ENCODE data around the gene CDH13. TPM values are rescaled to one million over a fixed set of nuclear protein-coding genes. Genes with fewer than 3 reads are reported as not detected.

CDH13 gene
- total and polyA plus RNA-seq, 3 experiments from 2014 or later: not detected

DNA sequence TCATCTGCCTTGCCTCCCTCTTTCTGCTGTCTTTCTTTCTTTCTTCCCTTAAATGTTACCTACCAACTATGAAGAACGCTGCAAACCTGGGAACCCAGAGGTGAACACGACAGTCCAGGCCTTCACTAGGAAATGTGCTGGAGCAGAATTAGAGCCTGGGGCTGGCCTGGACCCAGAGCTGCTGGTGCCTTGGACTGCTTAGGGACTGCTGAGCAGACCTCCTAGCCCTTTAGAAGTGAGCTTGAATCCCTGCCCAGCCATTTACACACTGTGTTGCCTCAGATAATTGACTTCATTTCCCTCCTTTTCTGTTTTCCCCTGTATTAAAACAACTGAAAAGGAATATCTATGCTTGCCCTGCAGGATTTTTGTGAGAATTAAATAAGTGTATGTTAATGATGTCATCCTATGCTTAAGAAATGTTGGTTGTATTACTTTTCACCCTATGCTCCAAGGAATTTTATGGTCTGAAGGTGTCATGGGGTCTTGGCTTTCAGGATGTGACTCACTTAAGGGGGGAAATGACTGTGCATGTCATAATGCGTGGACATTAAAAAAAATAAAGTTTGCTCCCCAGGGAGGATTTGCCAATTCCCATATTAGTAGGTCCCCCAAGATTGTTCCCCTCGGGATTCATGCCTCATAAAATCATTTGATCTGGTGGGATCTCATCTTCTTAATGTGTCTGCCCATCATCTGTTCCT lies 11.5 kb downstream of the CDH13 start:
- H3K27me3 Mint-ChIP-seq: peaks cover 2 to 8% of the 10 kb centered on the region in 2 donors

DNA sequence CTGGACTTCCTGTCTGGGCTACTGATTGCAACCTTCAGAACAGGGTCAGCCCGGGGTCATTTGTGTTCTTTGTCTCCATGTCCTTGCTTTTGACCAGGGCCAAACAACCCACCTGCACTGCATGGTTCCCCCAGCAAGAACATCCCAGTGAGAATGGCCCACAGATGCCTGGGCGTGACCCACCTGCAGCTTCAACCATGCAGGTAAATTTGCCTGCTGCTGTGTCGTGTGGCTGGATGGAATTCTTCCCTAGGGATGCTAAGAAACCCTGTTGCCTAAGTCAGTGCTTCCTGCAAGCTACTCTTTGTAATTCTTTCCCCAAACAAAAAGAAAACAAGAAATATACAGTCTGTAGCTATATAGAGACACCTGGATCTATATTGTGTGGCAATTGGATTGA lies 12.5 kb downstream of the CDH13 start:
- ChIA-PET POLR2A (no interaction called here), CTCF (interaction anchor here (0.9 to 1.5 kb wide), 2 partner anchors 34 to 375 kb away, joined by 3 to 4 read pairs; no protein-coding TSS in a partner anchor)
- Mint-ChIP-seq H3K36me3 (no peaks in the 10 kb centered on the region), H3K4me1 (peaks cover 7 to 10% (median 9%) of the 10 kb centered on the region in 3 donors), H3K4me3 (no peak overlapping the region), H3K27me3 (peaks cover 2 to 8% of the 10 kb centered on the region in 2 donors), H3K9me3 (no peaks in the 10 kb centered on the region), H3K27ac (no peak overlapping the region)
- no peak overlapping the region for H3K27ac ChIP-seq (ENCODE audit: low read depth, low read length)
- no peak for DNase-seq
- no peaks in the 10 kb centered on the region for H3K27me3 ChIP-seq (ENCODE audit: insufficient read depth, low read length, poor library complexity, severe bottlenecking)
- no peak overlapping the region for H3K4me3 ChIP-seq (ENCODE audit: low read length)
- H3K36me3 ChIP-seq (ENCODE audit: insufficient read depth, low read length): no peaks in the 10 kb centered on the region
- H3K4me1 ChIP-seq (ENCODE audit: insufficient read depth, low read length): no peaks in the 10 kb centered on the region
- no peaks in the 10 kb centered on the region for H3K9me3 ChIP-seq (ENCODE audit: low read length)

More for the DNA sequence above, 11.5 kb downstream of the CDH13 start:
- Histone ChIP-seq H3K36me3 (ENCODE audit: insufficient read depth, low read length) (no peaks in the 10 kb centered on the region), H3K27me3 (ENCODE audit: insufficient read depth, low read length, poor library complexity, severe bottlenecking) (no peaks in the 10 kb centered on the region), H3K4me1 (ENCODE audit: insufficient read depth, low read length) (no peaks in the 10 kb centered on the region), H3K27ac (ENCODE audit: low read depth, low read length) (no peak overlapping the region), H3K9me3 (ENCODE audit: low read length) (no peaks in the 10 kb centered on the region), H3K4me3 (ENCODE audit: low read length) (no peak overlapping the region)
- ChIA-PET POLR2A (no interaction called here), CTCF (no interaction called here)
- Mint-ChIP-seq H3K36me3 (no peaks in the 10 kb centered on the region), H3K4me1 (peaks cover 7 to 10% (median 9%) of the 10 kb centered on the region in 3 donors), H3K4me3 (no peak overlapping the region), H3K9me3 (no peaks in the 10 kb centered on the region), H3K27ac (no peak overlapping the region)
- DNase-seq: no peak

DNA sequence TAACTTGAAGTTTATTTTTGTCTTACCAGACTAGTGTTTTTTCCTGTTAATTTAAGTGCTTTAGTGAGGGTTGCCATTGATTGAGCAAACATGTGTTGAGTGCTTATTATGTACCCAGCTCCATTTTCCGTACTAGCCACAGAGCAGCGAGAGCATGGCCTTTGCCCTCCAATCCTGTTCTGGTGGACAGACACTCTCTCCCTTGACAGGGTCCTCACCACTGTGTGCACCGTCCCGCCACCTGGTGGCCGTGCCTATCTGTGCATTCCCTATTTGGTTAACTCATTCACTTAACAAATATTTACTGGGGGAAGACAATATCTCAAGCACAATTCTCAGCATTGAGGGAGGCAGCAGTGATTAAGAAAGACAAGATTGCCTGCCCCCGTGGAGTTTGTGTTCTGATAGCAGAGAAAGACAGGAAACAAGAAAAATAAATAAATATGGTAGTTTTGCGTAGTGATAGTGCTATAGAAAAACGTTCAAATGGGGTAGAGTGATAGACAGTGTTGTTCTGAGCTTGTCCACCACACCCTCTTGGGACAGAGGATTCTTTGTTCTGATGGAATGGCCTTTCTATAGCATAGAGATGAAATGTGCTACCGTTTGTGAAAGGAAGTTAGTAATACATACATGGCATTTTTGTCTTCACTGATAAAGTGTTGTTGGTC lies 13.0 kb downstream of the CDH13 start:
- H3K36me3 ChIP-seq (ENCODE audit: insufficient read depth, low read length): no peaks in the 10 kb centered on the region
- Mint-ChIP-seq H3K4me3 (no peak overlapping the region), H3K36me3 (no peaks in the 10 kb centered on the region), H3K4me1 (peaks cover 7 to 10% (median 9%) of the 10 kb centered on the region in 3 donors), H3K9me3 (no peaks in the 10 kb centered on the region), H3K27me3 (peaks cover 2 to 8% of the 10 kb centered on the region in 2 donors), H3K27ac (peak overlapping the region in 1 of 8 donors; percentile 25)
- ChIA-PET CTCF (interaction anchor here (0.7 to 1.6 kb wide), 8 partner anchors 20 to 376 kb away, joined by 3 to 4 read pairs (median 3); no protein-coding TSS in a partner anchor), POLR2A (no interaction called here)
- no peak overlapping the region for H3K27ac ChIP-seq (ENCODE audit: low read depth, low read length)
- peak in 3 of 5 donors; percentile 25 to 51 (median 37) for DNase-seq
- no peaks in the 10 kb centered on the region for H3K9me3 ChIP-seq (ENCODE audit: low read length)
- H3K27me3 ChIP-seq (ENCODE audit: insufficient read depth, low read length, poor library complexity, severe bottlenecking): no peaks in the 10 kb centered on the region
- no peak overlapping the region for H3K4me3 ChIP-seq (ENCODE audit: low read length)
- no peaks in the 10 kb centered on the region for H3K4me1 ChIP-seq (ENCODE audit: insufficient read depth, low read length)

DNA sequence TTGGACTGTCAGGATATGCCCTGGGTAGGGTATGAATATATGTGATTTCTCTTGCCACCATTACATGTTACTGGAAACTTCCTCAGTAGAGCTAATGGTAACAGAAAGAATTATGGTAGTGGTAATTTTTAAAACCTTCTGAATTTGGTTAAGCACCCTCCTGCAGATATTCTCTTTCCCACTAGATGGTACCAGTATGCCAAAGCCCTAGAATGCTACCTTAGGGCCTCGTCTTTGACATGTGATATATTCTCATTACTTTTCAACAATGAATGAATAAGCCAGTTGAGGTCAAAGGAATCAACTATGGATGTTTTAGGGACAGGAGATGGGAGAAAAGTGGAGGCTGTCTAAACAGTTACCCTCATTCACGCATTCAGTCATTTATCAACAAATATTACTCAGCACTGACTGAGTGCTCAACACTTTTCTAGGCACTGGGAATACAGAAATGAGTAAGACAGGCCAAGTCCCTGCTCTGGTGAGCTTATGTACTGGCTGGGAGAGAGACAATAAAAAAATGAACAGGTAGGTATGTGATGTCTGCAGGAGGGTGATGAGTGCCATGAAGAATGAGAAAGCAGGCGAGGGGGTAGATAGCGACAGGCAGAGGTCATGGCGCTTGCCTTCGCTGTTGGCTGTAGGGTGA lies 14.7 kb downstream of the CDH13 start:
- Histone ChIP-seq H3K27me3 (ENCODE audit: insufficient read depth, low read length, poor library complexity, severe bottlenecking) (no peaks in the 10 kb centered on the region), H3K9me3 (ENCODE audit: low read length) (no peaks in the 10 kb centered on the region), H3K36me3 (ENCODE audit: insufficient read depth, low read length) (no peaks in the 10 kb centered on the region), H3K27ac (ENCODE audit: low read depth, low read length) (no peak overlapping the region), H3K4me1 (ENCODE audit: insufficient read depth, low read length) (no peaks in the 10 kb centered on the region), H3K4me3 (ENCODE audit: low read length) (no peak overlapping the region)
- ChIA-PET POLR2A (interaction anchor here (0.6 kb wide), 2 partner anchors 94 to 324 kb away, joined by 3 to 6 read pairs; no protein-coding TSS in a partner anchor), CTCF (interaction anchor here (0.7 to 1.7 kb wide), 10 partner anchors 8 to 573 kb away, joined by 3 to 7 read pairs (median 4); no protein-coding TSS in a partner anchor)
- H3K9me3 Mint-ChIP-seq: no peaks in the 10 kb centered on the region
- peaks cover 7 to 10% (median 9%) of the 10 kb centered on the region in 3 donors for H3K4me1 Mint-ChIP-seq
- peak overlapping the region in 1 of 7 donors; percentile 14 for H3K4me3 Mint-ChIP-seq
- H3K27me3 Mint-ChIP-seq: peaks cover 3 to 8% of the 10 kb centered on the region in 2 donors
- DNase-seq: no peak
- H3K27ac Mint-ChIP-seq: no peak overlapping the region
- H3K36me3 Mint-ChIP-seq: no peaks in the 10 kb centered on the region

DNA sequence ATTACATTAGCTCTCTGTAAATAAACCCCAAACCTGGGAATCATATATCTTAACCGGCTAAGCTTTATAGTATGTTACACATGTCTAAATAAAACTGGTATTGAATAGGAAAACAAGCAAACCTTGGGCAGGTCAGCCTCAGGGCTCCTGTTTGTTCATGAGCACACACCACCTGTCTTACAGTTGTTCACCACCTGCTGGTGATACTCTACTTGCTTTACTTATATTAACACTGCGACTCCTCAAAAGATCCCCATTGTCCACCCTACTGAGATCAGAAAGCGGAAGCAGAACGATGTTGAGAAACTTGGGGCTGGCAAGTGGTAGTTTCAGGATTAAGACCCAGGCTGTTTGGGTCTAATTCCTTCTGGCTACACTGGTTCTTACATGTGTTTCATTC lies 16.4 kb downstream of the CDH13 start:
- no peak overlapping the region for H3K4me3 ChIP-seq (ENCODE audit: low read length)
- H3K9me3 Mint-ChIP-seq: no peaks in the 10 kb centered on the region
- no peaks in the 10 kb centered on the region for H3K36me3 ChIP-seq (ENCODE audit: insufficient read depth, low read length)
- CTCF ChIA-PET: interaction anchor here (1.0 to 2.3 kb wide), 2 partner anchors 9 to 83 kb away, joined by 3 to 5 read pairs; no protein-coding TSS in a partner anchor
- H3K4me3 Mint-ChIP-seq: no peak overlapping the region
- no peak overlapping the region for H3K27ac Mint-ChIP-seq
- no peak overlapping the region for H3K27ac ChIP-seq (ENCODE audit: low read depth, low read length)
- H3K4me1 ChIP-seq (ENCODE audit: insufficient read depth, low read length): no peaks in the 10 kb centered on the region
- no peaks in the 10 kb centered on the region for H3K36me3 Mint-ChIP-seq
- no peaks in the 10 kb centered on the region for H3K9me3 ChIP-seq (ENCODE audit: low read length)
- peaks cover 5 to 8% of the 10 kb centered on the region in 2 donors for H3K27me3 Mint-ChIP-seq
- H3K27me3 ChIP-seq (ENCODE audit: insufficient read depth, low read length, poor library complexity, severe bottlenecking): no peaks in the 10 kb centered on the region
- POLR2A ChIA-PET: no interaction called here
- H3K4me1 Mint-ChIP-seq: peaks cover 7 to 10% (median 9%) of the 10 kb centered on the region in 3 donors
- DNase-seq: no peak

DNA sequence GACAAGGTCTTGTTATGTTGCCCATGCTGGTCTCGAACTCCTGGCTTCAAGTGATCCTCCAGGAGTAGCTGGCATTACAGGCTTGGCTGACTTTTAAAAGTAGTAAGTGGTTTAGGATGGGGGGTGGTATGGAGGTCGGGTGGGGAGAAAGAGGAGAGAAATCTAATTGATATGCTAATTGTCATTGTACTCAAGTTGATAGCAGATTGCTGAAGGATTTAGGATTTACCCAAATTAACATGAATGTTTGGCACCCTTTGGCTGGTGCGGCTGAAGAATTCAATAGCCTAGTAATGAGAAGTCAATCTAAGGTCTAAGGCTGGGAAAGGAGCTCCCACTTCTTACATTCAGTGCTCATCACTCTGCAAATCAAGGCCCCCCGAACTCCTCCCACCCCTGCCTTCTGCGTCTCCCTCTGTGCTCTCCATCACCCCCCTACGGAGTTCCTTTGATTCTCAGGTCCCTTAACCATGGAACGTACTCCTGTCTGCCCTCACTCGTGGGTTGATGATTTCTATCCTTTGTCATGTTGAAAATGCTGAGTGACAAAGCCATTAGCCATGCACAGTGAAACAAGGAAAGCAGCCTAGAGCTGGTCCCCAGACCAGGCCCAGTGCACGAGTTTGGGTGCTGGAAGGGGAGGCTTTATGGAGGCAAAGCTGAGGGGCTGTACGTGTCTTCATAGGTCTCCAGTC lies 17.3 kb downstream of the CDH13 start:
- Mint-ChIP-seq H3K36me3 (no peaks in the 10 kb centered on the region), H3K4me1 (peaks cover 8 to 14% (median 11%) of the 10 kb centered on the region in 3 donors), H3K27ac (peak overlapping the region in 3 of 8 donors; percentile 19 to 59 (median 33)), H3K4me3 (no peak overlapping the region), H3K27me3 (peaks cover 5 to 8% of the 10 kb centered on the region in 2 donors), H3K9me3 (no peaks in the 10 kb centered on the region)
- H3K4me3 ChIP-seq (ENCODE audit: low read length): no peak overlapping the region
- no peak overlapping the region for H3K27ac ChIP-seq (ENCODE audit: low read depth, low read length)
- no peaks in the 10 kb centered on the region for H3K27me3 ChIP-seq (ENCODE audit: insufficient read depth, low read length, poor library complexity, severe bottlenecking)
- no peaks in the 10 kb centered on the region for H3K36me3 ChIP-seq (ENCODE audit: insufficient read depth, low read length)
- DNase-seq: no peak
- POLR2A ChIA-PET: no interaction called here
- CTCF ChIA-PET: interaction anchor here (1.0 to 2.3 kb wide), 3 partner anchors 10 to 82 kb away, joined by 3 to 6 read pairs (median 5); no protein-coding TSS in a partner anchor
- H3K4me1 ChIP-seq (ENCODE audit: insufficient read depth, low read length): no peaks in the 10 kb centered on the region
- no peaks in the 10 kb centered on the region for H3K9me3 ChIP-seq (ENCODE audit: low read length)

DNA sequence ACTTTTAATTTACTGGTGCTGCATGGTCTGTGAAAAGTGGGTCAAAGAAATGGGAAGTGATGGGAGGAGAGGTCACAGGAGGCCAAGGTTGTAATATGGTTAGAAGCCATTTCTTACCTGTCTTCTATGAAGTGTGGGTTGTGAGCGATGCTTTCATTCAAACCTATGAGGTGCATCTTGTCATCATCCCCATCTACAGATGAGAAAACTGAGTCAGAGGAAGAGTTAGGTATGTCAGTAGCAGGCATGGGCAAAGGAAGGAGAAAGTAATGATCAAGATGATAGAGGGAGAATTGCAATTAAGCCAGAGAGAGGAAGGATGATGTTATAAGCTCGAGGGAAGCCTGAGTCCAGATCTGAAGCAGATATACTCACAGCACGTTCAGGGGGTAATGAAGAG lies 19.7 kb downstream of the CDH13 start:
- Histone ChIP-seq H3K4me1 (ENCODE audit: insufficient read depth, low read length) (peaks cover 23% of the 10 kb centered on the region), H3K27ac (ENCODE audit: low read depth, low read length) (no peak overlapping the region), H3K36me3 (ENCODE audit: insufficient read depth, low read length) (no peaks in the 10 kb centered on the region), H3K27me3 (ENCODE audit: insufficient read depth, low read length, poor library complexity, severe bottlenecking) (no peaks in the 10 kb centered on the region), H3K4me3 (ENCODE audit: low read length) (no peak overlapping the region), H3K9me3 (ENCODE audit: low read length) (no peaks in the 10 kb centered on the region)
- no peak overlapping the region for H3K4me3 Mint-ChIP-seq
- H3K27me3 Mint-ChIP-seq: peaks cover 0 to 3% of the 10 kb centered on the region in 2 donors
- H3K9me3 Mint-ChIP-seq: no peaks in the 10 kb centered on the region
- POLR2A ChIA-PET: no interaction called here
- H3K27ac Mint-ChIP-seq: peak overlapping the region in 1 of 8 donors; percentile 6
- peaks cover 27 to 35% (median 28%) of the 10 kb centered on the region in 3 donors for H3K4me1 Mint-ChIP-seq
- H3K36me3 Mint-ChIP-seq: no peaks in the 10 kb centered on the region
- CTCF ChIA-PET: no interaction called here
- no peak for DNase-seq
